ENCODE data around the gene PRDM12.

Gene PRDM12

DNA sequence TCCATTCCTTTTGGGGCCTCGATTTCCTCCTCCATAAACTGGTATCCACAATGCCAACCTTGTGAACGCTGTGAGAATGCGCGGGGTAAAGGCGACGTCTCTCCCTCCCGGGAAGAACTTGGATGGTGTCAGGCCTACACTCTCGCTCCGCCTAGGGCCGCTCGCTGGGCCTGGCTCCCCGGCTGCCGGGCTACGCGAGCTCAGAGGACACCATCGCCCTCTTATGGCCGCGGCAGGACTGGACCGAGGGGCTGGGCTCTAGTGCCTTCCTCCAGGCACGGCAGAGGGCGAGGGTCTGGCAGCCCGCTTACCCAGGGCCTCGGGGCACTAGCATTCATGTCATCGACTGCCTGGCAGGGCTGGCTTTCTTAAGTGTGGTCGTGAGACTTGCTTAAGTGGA, 27.9 kb downstream of the PRDM12 start:
- DNase-seq = no peak

DNA sequence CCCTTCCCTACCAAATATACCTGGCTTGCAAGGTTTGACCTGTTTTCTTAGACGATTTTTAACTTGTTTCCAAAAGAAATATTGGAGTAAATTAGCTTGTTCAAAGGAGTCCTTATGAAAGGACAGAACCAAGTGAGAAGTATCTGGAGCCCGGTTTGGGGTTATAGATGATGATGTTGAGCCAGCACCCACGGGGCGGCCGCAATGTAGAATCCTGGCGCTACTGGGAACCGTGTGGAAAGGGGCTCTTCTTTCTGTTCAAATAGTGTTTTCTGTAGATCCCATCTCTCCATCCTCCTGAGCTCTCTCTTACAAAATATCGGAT, 28.7 kb downstream of the PRDM12 start:
- DNase-seq = no peak

DNA sequence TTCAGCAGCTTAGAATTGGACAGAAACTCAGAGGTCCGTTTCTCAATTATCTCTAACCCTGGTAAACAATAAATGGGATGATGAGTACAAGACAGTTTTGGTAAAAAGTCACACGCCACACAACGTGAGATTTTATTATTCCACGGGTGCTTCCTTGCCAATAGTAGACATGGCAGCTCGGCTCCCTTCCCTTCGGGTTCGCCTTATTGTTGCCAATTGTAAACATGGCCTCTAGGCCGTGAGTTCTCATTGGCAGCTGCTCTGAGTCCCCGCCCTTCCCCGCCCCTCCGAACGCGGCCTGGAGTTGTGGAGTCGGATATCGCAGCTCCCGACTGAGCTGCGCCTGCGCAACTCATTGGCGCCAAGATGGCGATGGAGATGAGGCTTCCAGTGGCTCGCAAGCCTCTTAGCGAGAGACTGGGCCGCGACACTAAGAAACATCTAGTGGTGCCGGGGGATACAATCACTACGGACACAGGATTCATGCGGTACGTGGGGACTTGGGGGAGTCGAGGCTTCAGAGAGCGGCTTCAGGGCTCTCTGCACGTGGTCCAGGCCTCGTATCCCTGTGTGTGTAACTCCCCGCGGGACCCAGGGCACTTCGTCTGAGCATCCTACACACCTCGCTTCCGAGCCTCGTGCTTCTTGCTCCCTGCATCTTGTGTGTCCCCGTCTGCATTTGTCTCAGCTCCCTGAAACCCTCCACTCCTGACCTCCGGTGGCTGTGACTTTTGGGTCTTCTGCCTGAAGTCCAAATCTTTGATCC, 29.2 kb downstream of the PRDM12 start, which contains the start of gene EXOSC2:
TSS of gene EXOSC2 (plus strand) at position 355 of the 766 bp plus-strand sequence. CDS start at position 367, 12 bp downstream.
- DNase-seq = peak; percentile 73 to 79

DNA sequence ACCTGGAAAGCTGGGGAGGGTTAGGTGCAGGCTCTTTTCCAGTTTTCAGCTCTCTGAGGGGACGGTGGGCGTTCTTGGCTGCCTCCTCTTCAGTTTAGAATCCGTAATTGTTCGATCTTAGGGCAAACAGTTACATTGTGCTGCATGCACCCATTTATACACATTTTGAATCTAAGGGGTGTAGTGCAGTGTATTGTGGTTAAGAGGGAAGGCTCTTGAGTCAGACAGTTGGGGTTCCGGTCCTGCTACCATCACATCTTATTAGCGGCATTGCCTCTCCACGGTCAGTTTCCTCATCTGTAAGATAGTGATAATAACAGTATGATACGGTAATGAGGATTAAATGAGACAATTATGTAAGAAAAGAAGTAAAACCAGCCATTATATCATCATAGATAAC, 29.8 kb downstream of the PRDM12 start:
- no peak for DNase-seq

DNA sequence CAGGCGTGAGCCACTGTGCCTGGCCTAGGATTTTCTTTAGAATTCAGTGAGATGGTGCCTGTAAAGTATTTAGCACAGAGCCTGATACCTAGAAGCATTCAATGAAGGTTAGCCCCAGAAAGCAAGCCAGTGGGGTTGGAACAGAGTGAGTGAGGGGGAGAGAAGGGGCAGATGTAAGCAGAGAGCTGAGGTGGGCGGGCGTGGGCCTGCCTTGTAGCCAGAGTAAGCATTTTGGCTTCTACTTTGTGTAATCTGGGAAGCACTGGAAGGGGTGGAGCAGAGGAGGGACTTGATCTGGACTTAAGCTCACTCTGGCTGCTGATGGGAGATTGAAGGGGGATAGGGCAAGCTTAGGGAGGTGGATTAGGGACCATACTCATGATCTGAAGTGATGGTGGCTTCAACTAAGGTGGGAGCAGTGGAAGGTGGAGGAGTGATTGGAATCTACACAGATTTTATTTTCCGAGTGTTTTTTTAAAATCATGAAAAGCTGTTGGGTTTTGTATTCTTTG, 31.8 kb downstream of the PRDM12 start:
- no peak for DNase-seq

DNA sequence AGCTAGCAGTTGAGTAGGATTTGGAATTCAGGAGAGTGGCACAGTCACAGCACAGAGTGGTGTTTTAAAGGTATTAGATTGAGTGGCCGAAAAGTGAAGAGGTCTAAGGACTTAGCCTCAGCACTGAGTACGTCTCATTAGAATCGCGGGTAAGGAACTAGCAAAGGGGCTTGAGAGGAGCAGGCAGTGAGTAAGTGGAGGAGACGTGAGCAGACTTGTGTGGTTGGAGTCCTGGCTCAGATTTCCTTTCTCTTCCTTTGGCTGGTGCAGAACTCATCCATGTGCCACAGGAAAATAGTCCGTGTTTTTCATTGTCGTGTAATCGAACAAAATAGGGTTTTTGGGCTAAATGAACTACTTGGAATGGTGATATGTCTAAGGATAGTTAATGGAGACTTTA, 32.6 kb downstream of the PRDM12 start:
- DNase-seq = no peak

DNA sequence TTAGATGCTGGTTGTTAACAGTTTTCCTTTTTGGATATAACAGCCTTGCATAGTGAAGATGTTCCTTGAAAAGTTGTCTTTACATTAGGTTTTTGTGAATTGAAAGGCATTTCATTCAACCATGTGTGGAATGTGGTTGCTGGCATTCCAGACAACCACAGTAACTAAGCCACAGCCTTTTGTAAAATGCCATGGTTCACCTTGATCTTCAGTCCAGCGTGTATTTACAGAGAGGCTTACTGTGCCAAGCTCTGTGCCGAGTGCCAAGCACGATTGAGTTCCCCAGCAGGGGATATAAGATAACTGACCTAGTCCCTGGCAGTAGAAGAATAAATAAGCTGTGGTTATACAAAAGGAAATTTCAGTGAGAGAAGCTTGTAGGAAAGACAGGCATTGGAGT, 34.1 kb downstream of the PRDM12 start:
- DNase-seq = no peak

DNA sequence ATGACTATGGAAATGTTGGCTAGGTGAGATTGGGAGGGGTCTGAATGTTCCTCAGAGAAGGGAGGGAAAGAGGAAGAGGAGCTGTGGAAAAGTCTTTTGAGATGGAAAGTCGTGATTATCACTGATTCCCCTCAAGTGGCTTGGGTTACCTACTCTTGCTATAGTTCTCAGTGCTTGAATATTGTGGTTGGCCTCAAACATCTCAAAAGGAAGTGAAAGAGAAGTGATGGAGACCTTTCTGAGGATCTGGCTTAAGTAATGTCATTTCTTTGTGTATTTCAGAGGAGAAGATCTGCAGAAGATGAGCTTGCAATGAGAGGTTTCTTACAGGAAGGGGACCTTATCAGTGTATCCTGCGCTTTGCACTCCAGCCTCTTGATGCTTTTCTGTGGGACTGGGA, 34.7 kb downstream of the PRDM12 start:
- DNase-seq = no peak

DNA sequence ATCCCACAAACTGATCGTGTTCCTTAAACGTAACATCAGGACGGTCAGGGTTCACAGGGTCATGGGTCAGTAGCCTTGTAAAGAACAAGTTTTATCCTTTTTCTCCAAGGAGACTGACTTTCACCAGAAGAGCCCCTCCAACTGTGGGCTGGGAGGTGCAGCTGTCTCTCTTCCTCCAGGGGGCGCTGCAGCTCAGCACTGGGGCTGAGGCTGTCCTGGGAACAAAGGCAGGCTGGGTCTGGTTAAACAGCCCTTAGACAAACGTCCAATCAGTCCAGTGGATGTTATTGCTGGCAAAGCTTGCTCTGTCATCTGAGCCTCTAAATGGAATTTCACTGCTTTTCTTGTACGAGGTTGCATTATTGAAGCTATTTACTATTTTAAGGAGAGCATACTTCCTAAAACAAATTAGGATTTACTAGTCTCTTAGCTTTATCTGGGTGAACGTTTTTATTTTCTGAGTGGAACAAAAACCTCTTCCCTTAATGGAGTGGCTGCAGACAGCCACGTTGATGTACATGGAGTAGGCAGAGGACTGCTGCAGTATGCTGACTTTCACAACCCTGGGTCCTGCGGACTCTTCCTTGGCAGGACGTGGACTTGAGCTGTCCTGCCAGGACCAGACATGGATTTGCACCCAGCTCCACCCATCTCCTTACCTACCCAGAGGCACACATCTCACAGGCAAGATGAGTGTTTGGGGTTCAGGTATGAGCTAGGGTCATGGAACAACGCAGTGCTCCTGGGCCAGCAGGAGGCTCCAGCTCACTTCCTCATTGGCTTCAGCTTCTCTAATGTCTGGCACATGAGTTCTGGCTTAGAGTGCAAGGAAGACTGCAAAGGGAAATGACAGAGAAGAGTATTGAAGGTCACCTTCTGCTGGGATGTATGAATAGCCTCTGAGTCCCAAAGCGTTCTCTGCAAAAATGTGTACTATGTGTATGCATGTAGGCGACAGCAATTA, 36.9 kb downstream of the PRDM12 start:
- no peak for DNase-seq

DNA sequence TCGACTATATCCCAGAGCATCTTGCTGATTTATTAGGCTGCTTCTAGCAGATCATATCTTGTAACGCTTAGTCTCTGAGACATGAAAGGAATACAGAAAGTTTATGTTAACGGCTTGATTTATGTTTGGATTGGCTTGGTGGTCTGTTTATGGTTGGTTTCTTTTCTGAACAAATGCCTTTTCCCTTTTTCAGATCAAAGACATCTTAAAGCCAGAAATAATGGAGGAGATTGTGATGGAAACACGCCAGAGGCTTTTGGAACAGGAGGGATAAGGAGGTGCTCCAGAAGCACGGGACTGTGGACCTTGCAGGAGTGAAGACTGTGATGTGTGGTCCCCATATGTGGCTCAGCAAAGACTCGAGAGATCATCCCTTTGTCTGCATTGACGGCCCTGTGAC, 39.1 kb downstream of the PRDM12 start:
- DNase-seq = no peak

DNA sequence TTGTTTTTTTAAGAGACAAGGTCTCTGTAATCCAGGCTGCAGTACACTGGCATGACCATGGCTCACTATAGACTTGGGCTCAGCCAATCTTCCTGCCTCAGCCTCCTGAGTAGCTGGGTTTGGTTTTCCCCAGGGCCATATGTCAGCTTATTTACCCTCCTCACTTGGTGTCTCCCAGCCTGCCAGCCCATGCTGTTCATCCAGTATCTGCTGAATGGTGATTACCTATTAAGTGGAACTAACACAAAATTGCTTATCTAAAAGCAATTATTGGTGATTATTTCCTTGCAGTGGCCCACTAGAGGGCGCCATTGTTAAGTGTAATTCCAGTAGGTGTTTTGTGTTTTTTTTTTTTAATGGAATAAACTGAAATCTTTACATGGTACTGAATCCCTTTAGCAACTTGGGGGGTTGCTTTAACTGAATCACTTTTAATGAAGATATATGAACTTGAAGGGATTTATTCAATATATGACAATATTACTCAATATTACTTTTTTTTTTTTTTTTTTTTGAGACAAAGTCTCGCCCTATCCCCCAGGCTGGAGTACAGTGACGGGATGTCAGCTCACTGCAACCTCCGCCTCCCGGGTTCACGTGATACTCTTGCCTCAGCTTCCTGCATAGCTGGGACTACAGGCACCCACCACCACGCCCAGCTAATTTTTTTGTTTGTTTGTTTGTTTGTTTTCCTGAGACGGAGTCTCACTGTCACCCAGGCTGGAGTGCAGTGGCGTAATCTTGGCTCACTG, 43.0 kb downstream of the PRDM12 start:
- DNase-seq = no peak

DNA sequence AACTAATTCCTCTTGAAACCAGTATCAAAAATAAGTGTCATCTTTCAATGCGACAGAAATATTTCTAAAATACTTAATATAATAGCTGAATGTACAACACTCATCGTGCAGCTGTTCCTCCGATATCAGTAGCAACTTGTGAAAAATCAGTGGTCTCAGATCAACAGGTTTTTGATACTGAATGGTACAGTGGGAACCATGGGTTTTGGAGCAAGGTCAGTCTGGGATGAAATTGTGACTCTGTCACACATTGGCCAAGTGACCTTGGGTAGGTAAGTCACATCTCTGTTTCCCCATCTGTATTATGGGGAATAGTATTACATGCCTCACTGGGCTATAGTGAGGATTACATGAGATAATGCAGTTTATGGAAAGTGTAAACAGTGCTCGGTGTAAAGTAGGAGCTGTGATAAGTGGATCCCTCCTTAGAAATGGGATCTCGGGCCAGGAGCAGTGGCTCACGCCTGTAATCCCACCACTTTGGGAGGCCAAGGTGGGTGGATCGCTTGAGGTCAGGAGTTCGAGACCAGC, 46.5 kb downstream of the PRDM12 start:
- DNase-seq = no peak

DNA sequence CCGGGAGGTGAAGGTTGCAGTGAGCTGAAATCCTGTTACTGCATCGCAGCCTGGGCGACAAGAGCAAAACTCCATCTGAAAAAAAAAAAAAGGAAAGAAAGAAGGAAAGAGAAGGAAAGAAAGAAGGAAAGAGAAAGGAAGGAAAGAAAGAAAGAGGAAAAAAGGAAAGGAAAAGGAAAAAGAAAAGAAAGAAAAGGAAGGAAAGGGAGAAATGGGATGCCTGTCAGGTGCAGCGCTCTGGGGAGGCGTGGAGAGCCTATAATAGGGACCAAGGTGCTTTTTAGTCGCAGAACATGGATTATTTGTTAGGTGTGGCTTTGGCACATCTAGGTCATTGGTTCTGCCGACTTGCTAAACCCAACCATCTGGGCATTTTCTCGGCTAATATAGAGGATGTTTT, 47.1 kb downstream of the PRDM12 start:
- no peak for DNase-seq

DNA sequence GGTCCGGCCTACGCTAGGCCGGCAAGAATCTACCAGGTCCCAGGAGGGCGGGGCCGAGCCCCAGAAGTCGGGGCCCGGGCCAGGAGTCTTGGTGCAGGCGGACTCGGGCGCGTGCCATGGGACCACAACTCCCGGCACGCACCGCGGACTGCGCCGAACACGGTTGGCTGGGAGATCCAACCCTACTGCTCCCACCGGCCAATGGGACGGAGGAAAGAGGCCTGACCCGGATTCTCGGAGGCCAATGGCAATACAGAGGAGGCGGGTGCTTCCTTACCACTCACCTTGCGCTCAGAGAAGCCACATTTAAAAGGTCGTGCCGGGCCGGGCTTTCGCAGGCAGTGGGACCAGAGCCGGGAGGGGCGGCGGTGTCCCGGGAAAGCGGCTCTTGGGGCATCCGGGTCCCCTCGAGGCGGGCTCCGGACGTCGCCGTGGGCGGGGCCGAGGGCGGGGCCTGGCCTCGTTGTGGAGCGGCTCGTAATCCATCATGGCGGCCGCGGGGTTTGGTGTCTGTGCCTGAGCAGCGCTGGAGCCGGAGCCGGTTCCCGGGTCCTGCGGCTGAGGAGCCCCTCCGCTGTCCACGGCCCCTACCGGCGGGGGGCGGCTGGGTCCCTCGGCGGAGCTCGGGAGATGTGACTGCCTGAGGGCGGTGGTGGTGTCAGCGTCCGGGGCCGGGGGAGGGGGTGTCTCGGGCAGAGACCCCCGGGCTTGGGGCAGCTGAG, 48.3 kb downstream of the PRDM12 start:
- peak; percentile 80 to 83 for DNase-seq

DNA sequence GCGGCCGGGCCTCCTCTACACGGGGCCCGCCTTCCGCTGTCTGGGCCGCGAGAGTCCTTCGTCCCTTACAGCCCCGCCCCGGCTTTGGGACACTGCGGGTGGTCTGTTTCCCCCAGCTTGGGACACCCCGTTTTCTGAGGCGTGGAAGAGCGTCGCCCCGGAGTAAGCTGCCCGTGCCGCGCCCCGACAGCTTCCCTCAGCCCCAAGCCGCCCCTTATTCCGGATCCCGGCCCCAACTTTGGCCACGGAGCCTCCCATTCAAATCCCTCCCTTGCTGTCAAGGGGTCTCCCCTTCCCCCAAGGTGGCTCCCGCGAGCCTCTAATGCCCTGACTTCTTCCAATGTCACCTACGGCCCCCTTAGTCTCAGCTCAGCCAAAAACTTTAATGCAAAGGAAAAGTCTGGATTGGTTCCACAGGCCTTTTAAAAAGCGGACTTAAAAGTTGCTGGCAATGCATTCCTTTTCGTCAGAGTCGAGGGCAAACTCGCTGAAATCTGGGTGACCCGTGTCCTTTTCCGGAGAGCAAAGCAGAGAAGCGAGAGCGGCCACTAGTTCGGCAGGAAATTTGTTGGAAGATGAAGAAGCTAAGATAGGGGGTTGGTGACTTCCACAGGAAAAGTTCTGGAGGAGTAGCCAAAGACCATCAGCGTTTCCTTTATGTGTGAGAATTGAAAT, 49.0 kb downstream of the PRDM12 start:
- DNase-seq = no peak

DNA sequence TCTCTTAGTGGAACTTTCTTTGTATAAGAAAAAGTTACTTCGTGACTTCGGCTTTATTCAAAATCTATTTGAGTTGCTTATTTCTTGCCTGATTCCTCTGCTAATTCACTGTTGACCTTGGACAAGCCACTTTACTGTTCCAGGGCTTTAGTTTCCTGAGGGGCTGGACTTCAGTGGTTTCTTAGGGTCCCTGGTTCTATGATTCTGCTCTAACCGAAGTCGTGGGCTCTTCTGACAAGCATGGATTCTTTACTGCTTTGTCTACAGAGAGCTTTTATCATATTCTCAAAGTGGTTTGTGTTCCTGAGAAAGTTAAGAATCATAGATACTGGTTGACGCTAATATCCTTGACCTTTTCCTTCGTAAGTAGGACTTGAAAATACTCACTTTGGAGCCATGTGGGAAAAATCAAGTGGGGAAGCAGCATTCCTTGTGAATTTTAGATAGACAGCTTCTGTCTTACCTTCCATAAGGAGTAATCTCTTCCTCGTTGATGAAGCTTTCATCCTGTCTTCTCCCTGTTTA, 50.3 kb downstream of the PRDM12 start:
- DNase-seq = no peak

DNA sequence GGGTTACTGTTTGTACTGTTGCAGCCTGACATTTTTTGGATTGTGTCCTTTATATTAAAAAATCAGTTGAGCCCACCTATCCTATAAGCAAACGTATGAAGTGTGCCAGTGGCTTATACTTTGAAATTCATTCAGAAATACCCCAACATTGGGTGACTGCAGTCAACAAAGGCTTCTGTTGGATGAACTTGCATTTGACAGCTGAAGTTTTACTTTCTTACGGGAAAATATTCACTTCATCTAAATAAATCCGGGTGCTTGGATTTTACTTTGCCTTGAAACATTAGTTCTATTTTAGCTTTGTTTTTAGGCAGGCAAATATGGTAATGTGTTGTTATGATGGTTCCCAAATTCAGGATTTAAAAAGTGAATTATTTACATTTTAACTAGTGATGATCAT, 50.9 kb downstream of the PRDM12 start:
- no peak for DNase-seq

DNA sequence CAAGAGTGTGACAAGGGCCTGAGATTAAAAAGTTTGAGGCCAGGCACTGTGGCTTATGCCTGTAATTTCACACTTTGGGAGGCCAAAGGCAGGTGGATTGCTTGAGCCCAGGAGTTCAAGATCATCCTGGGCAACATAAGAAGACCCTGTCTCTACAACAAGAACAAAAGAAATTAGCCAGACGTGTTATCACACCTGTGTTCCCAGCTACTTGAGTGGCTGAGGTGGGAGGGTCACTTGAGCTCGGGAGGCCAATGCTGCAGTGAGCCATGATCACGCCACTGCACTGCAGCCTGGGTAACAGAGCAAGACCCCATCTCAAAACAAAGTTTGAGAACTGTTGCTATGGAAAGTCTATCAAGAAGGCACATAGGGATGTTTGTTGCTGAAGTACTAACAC, 54.2 kb downstream of the PRDM12 start:
- DNase-seq = no peak

DNA sequence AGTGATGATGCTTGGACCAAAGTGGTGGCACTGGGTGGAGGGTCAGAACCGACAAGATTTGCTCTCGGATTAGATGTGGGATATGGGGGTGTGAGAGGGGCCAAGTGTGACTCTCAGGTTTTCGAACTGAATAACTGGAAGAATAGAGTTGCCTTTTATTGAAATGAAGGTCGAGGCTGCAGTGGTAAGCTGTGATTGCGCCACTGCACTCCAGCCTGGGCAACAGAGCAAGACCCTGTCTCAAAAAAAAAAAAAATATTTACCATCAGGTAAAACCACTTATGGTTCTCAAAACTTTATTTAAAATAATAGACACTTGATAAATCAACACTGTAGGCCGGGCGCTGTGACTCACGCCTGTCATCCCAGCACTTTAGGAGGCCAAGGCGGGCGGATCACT, 56.4 kb downstream of the PRDM12 start:
- DNase-seq = no peak

DNA sequence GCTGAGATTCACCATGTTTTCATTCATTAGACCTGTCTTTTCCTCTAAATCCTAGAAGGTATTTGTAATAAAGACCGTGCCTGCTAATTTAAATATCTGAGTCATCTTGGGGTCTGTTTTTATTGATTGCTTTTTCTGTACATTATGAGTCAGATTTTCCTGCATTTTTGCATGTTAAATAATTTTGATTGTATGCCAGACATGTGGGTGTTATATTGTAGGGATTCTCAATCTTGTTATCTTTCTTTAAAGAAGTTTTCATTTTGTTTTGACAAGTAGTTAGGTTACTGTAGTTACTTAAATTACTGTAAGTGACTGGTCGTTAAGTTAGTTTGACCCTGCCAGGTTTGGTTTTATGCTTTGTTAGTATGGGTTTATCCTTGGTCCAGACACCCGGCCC, 64.3 kb downstream of the PRDM12 start:
- DNase-seq = no peak

DNA sequence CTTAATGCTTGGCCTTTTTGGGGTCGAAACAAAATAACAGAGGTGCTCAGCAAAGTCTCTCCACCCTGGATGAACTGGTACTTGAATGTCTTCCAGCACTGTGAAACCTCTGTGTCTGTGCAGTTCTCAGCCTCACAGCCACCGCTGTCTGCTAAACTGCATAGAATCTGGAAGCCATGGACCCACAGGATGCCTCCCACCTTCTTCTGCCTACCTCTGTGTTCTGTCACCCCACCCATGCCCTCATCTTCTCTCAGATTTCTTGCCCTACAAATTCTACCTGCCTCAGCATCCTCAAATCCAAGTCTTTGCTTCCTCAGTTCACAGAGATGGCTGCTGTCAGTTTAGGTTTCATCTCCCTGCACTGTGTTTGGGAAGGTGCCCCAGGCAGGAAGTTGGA, 64.8 kb downstream of the PRDM12 start:
- DNase-seq = no peak
